SK-N-SH treated with all-trans-retinoic acid at 6 μM for 48 hours (cell line): ENCODE results near the gene OTUB1.
A peak's percentile ranks its signal among the peaks of the same experiment; 100 is the strongest.

Experiments
- ATAC-seq: fragments of 200-7000 bp; cut with Tn5 transposase; 3 replicates; pipeline ENCODE4 v1.9.1; 2020; ENCODE audit warnings: mild to moderate bottlenecking, moderate library complexity
- ARNTL ChIP-seq: fragments of 450-650 bp; formaldehyde crosslinking; IDR thresholded peaks from 2 replicates; pipeline ENCODE4 v1.5.0; 2020; ENCODE audit warnings: low read depth, mild to moderate bottlenecking, moderate library complexity, borderline replicate concordance
- BACH2 ChIP-seq: fragments of 250-450 bp; sonication (Bioruptor Pico); IDR thresholded peaks from 2 replicates; pipeline ENCODE4 v1.9.0; 2021; ENCODE audit warnings: mild to moderate bottlenecking, borderline replicate concordance
- CSDC2 ChIP-seq: fragments of 250-450 bp; sonication (Bioruptor Pico); IDR thresholded peaks from 2 replicates; pipeline ENCODE4 v1.5.0; 2020; ENCODE audit warnings: mild to moderate bottlenecking, moderate library complexity
- ESRRG ChIP-seq: fragments of 250-450 bp; sonication (Bioruptor Pico); IDR thresholded peaks from 2 replicates; pipeline ENCODE4 v1.6.1; 2021; ENCODE audit warnings: mild to moderate bottlenecking
- GLIS3 ChIP-seq: fragments of 250-450 bp; sonication (Bioruptor Pico); IDR thresholded peaks from 2 replicates; pipeline ENCODE4 v1.5.0; 2020; ENCODE audit warnings: mild to moderate bottlenecking, moderate library complexity
- ISL1 ChIP-seq: fragments of 250-450 bp; sonication (Bioruptor Pico); IDR thresholded peaks from 2 replicates; pipeline ENCODE4 v2.1.2; 2022; ENCODE audit warnings: mild to moderate bottlenecking, moderate library complexity
- OSR1 ChIP-seq: fragments of 250-450 bp; sonication (Bioruptor Pico); IDR thresholded peaks from 2 replicates; pipeline ENCODE4 v1.8.0; 2022; ENCODE audit warnings: moderate library complexity, mild to moderate bottlenecking, inconsistent platforms
- PPARA ChIP-seq: fragments of 250-450 bp; sonication (Bioruptor Pico); IDR thresholded peaks from 2 replicates; pipeline ENCODE4 v1.5.0; 2020; ENCODE audit warnings: mild to moderate bottlenecking, borderline replicate concordance
- RARB ChIP-seq: fragments of 250-450 bp; sonication (Bioruptor Pico); IDR thresholded peaks from 2 replicates; pipeline ENCODE4 v1.8.0; 2021; ENCODE audit warnings: mild to moderate bottlenecking, moderate library complexity
- SNAI2 ChIP-seq: fragments of 250-450 bp; sonication (Bioruptor Pico); IDR thresholded peaks from 2 replicates; pipeline ENCODE4 v1.5.0; 2020; ENCODE audit warnings: mild to moderate bottlenecking, moderate library complexity
- TCF4 ChIP-seq: fragments of 250-450 bp; sonication (Bioruptor Pico); IDR thresholded peaks from 2 replicates; pipeline ENCODE4 v1.8.0; 2021; ENCODE audit warnings: mild to moderate bottlenecking, moderate library complexity, borderline replicate concordance
- TOX ChIP-seq: fragments of 250-450 bp; sonication (Bioruptor Pico); IDR thresholded peaks from 2 replicates; pipeline ENCODE4 v1.8.0; 2021; ENCODE audit warnings: mild to moderate bottlenecking, moderate library complexity, borderline replicate concordance
- ZC3H10 ChIP-seq: fragments of 250-450 bp; sonication (Bioruptor Pico); IDR thresholded peaks from 2 replicates; pipeline ENCODE4 v1.5.1; 2021; ENCODE audit warnings: mild to moderate bottlenecking, moderate library complexity
- ZFP3 ChIP-seq: fragments of 250-450 bp; sonication (Bioruptor Pico); IDR thresholded peaks from 2 replicates; pipeline ENCODE4 v1.5.0; 2020; ENCODE audit warnings: mild to moderate bottlenecking, moderate library complexity
- ZFP30 ChIP-seq: fragments of 450-650 bp; formaldehyde crosslinking; IDR thresholded peaks from 2 replicates; pipeline ENCODE4 v1.5.0; 2022; ENCODE audit warnings: mild to moderate bottlenecking, moderate library complexity
- ZNF565 ChIP-seq: fragments of 450-650 bp; formaldehyde crosslinking; conservative IDR thresholded peaks from 2 replicates; pipeline ENCODE4 v1.5.0; 2020; ENCODE audit warnings: low read depth, mild to moderate bottlenecking, moderate library complexity
- ZNF70 ChIP-seq: fragments of 450-650 bp; formaldehyde crosslinking; IDR thresholded peaks from 2 replicates; pipeline ENCODE4 v1.5.0; 2020; ENCODE audit warnings: mild to moderate bottlenecking, moderate library complexity
- ZNF8 ChIP-seq: fragments of 450-650 bp; formaldehyde crosslinking; IDR thresholded peaks from 2 replicates; pipeline ENCODE4 v1.5.0; 2020; ENCODE audit warnings: mild to moderate bottlenecking, moderate library complexity
- TF ChIP-seq, protein P1 (sequence below): fragments of 250-450 bp; sonication (Bioruptor Pico); IDR thresholded peaks from 2 replicates; pipeline ENCODE4 v1.8.0; 2021; ENCODE audit warnings: low read depth, mild to moderate bottlenecking, moderate library complexity, borderline replicate concordance
- TF ChIP-seq, protein P2 (sequence below): fragments of 250-450 bp; sonication (Bioruptor Pico); IDR thresholded peaks from 2 replicates; pipeline ENCODE4 v1.5.1; 2021; ENCODE audit warnings: mild to moderate bottlenecking, moderate library complexity
- TF ChIP-seq, protein P3 (sequence below): fragments of 250-450 bp; sonication (Bioruptor Pico); IDR thresholded peaks from 2 replicates; pipeline ENCODE4 v1.8.0; 2020; ENCODE audit warnings: mild to moderate bottlenecking, moderate library complexity, borderline replicate concordance
- TF ChIP-seq, protein P4 (sequence below): fragments of 250-450 bp; sonication (Bioruptor Pico); IDR thresholded peaks from 2 replicates; pipeline ENCODE4 v1.5.1; 2020; ENCODE audit warnings: low read depth, mild to moderate bottlenecking, moderate library complexity
- TF ChIP-seq, protein P5 (sequence below): fragments of 250-450 bp; sonication (Bioruptor Pico); IDR thresholded peaks from 2 replicates; pipeline ENCODE4 v1.5.0; 2020; ENCODE audit warnings: mild to moderate bottlenecking, moderate library complexity

The OTUB1 gene

DNA sequence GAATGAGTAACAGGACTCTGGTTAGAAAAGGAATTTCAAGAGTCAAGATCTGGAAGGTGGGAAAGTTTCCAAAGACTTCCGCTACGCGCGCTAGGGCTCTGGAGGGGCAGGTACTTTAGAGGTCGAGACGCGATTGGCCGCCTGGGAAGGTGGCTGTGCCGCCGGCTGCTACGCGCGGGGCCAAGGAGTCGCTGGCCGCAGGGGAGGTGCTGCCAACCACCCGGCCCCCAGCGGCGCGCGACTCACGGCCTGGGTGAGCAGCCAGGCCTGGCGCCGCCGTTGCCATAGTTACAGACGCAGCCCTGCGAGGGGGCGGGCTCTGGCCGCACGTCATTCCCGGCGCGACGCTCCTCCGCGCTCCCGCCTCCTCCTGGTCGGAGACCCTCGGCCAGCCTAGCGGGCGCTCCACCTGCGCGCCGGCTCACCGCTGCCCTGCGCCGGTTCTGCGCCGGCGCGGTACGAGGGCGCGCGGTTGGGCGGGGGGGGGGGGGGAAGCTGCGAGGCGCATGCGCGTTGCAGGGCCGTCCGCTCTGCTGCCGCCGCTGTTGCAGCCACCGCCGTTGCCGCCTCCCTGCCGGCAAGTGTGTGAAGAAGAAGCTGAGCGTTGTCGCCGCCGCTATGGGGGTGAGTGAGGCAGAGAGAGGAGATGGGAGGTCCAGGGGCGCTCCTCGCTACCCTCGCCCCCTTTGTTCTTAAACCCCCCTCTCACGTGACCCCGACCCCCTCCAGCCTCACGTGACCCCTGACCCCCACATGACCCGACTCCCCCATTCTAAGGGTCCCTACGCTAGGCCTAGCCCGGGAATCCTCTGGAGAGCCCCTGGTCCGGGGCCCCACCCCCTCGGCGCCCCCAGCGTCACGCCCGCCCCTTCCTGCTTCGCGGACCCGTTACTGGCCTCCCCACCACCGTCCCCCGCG lies 47.5 kb upstream of the OTUB1 start, which contains the start of gene NAA40:
Gene NAA40, plus strand, starts transcription at position 524 of the 918 bp plus-strand sequence. Its CDS starts 95 bp downstream, at position 619.
- ATAC-seq, result peak; percentile 94
- TF ChIP-seq ZNF8 (no peak), RARB (CRISPR knock-in tag) (no peak), TOX (no peak), TCF4 (CRISPR knock-in tag) (no peak), OSR1 (no peak), ISL1 (CRISPR knock-in tag) (no peak), PPARA (CRISPR knock-in tag) (no peak), ZNF565 (no peak), CSDC2 (CRISPR knock-in tag) (no peak), GLIS3 (CRISPR knock-in tag) (no peak), ZFP3 (CRISPR knock-in tag) (no peak), ZC3H10 (CRISPR knock-in tag) (no peak), SNAI2 (CRISPR knock-in tag) (no peak), ARNTL (CRISPR knock-in tag) (no peak), ESRRG (no peak), BACH2 (no peak)
- TF ChIP-seq, protein P1, sequence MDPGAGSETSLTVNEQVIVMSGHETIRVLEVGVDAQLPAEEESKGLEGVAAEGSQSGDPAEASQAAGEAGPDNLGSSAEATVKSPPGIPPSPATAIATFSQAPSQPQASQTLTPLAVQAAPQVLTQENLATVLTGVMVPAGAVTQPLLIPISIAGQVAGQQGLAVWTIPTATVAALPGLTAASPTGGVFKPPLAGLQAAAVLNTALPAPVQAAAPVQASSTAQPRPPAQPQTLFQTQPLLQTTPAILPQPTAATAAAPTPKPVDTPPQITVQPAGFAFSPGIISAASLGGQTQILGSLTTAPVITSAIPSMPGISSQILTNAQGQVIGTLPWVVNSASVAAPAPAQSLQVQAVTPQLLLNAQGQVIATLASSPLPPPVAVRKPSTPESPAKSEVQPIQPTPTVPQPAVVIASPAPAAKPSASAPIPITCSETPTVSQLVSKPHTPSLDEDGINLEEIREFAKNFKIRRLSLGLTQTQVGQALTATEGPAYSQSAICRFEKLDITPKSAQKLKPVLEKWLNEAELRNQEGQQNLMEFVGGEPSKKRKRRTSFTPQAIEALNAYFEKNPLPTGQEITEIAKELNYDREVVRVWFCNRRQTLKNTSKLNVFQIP (CRISPR knock-in tag), result no peak
- TF ChIP-seq, protein P2, sequence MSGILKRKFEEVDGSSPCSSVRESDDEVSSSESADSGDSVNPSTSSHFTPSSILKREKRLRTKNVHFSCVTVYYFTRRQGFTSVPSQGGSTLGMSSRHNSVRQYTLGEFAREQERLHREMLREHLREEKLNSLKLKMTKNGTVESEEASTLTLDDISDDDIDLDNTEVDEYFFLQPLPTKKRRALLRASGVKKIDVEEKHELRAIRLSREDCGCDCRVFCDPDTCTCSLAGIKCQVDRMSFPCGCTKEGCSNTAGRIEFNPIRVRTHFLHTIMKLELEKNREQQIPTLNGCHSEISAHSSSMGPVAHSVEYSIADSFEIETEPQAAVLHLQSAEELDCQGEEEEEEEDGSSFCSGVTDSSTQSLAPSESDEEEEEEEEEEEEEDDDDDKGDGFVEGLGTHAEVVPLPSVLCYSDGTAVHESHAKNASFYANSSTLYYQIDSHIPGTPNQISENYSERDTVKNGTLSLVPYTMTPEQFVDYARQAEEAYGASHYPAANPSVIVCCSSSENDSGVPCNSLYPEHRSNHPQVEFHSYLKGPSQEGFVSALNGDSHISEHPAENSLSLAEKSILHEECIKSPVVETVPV (CRISPR knock-in tag), result no peak
- TF ChIP-seq, protein P3, sequence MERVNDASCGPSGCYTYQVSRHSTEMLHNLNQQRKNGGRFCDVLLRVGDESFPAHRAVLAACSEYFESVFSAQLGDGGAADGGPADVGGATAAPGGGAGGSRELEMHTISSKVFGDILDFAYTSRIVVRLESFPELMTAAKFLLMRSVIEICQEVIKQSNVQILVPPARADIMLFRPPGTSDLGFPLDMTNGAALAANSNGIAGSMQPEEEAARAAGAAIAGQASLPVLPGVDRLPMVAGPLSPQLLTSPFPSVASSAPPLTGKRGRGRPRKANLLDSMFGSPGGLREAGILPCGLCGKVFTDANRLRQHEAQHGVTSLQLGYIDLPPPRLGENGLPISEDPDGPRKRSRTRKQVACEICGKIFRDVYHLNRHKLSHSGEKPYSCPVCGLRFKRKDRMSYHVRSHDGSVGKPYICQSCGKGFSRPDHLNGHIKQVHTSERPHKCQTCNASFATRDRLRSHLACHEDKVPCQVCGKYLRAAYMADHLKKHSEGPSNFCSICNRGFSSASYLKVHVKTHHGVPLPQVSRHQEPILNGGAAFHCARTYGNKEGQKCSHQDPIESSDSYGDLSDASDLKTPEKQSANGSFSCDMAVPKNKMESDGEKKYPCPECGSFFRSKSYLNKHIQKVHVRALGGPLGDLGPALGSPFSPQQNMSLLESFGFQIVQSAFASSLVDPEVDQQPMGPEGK (CRISPR knock-in tag), result no peak
- TF ChIP-seq, protein P4, sequence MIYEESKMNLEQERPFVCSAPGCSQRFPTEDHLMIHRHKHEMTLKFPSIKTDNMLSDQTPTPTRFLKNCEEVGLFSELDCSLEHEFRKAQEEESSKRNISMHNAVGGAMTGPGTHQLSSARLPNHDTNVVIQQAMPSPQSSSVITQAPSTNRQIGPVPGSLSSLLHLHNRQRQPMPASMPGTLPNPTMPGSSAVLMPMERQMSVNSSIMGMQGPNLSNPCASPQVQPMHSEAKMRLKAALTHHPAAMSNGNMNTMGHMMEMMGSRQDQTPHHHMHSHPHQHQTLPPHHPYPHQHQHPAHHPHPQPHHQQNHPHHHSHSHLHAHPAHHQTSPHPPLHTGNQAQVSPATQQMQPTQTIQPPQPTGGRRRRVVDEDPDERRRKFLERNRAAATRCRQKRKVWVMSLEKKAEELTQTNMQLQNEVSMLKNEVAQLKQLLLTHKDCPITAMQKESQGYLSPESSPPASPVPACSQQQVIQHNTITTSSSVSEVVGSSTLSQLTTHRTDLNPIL (CRISPR knock-in tag), result no peak

DNA sequence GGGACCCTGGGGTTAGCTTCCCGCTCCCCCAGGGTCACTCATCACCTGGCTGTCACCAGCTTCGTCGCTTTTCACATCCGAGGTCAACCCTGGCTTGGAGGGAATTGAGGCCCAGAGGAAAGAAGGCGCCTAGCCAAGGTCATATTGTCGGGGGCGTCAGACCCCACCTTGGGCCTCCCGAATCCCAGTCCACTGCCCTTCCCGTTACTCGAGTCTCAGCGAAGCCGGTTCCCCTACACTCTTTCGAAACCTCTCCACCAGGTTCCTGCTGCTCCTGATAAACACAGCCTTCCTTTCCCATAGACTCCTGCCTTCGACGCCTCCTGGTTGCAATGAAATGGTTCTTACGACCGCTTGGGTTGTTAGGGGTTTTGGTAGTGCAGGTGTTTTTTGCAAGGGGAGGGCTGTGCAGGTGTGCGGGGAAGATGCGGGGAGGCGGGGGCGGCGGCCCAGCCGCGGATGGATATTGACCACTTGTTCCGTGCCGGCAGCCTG lies 46.8 kb upstream of the OTUB1 start:
- peak; percentile 11; the same call in 2 of the 3 replicates for ATAC-seq
- TF ChIP-seq PPARA (CRISPR knock-in tag) (no peak), ESRRG (no peak)
- TF ChIP-seq, all 23 proteins: peak for 0

DNA sequence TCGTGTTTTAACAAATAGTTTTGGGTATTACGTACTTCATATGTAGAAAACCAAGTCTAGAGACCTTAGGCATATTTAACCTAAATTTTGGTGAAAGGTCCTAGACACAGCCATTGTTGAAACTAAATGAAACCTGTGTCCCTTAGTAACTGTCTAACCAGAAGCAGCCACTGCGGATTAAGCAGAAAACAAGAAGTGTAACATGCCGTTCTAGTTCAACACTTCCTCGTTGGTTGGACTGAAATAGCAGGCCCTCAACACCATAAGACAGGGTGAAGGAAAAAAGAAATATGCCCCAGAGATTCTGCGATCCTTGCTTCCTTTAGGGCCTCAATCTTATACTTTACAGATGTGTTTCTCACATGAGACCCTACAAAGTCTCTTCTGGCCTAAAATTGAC lies 45.5 kb upstream of the OTUB1 start:
- no peak for ATAC-seq
- TF ChIP-seq ESRRG, result no peak
- TF ChIP-seq ZNF565, result no peak
- TF ChIP-seq PPARA (CRISPR knock-in tag), result no peak
- no peak for TF ChIP-seq ZFP3 (CRISPR knock-in tag)
- TF ChIP-seq OSR1, result no peak
- TF ChIP-seq, protein P5, sequence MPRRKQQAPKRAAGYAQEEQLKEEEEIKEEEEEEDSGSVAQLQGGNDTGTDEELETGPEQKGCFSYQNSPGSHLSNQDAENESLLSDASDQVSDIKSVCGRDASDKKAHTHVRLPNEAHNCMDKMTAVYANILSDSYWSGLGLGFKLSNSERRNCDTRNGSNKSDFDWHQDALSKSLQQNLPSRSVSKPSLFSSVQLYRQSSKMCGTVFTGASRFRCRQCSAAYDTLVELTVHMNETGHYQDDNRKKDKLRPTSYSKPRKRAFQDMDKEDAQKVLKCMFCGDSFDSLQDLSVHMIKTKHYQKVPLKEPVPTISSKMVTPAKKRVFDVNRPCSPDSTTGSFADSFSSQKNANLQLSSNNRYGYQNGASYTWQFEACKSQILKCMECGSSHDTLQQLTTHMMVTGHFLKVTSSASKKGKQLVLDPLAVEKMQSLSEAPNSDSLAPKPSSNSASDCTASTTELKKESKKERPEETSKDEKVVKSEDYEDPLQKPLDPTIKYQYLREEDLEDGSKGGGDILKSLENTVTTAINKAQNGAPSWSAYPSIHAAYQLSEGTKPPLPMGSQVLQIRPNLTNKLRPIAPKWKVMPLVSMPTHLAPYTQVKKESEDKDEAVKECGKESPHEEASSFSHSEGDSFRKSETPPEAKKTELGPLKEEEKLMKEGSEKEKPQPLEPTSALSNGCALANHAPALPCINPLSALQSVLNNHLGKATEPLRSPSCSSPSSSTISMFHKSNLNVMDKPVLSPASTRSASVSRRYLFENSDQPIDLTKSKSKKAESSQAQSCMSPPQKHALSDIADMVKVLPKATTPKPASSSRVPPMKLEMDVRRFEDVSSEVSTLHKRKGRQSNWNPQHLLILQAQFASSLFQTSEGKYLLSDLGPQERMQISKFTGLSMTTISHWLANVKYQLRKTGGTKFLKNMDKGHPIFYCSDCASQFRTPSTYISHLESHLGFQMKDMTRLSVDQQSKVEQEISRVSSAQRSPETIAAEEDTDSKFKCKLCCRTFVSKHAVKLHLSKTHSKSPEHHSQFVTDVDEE, result no peak
- TF ChIP-seq ZNF8, result no peak
- no peak for TF ChIP-seq CSDC2 (CRISPR knock-in tag)
- TF ChIP-seq SNAI2 (CRISPR knock-in tag), result no peak
- TF ChIP-seq ISL1 (CRISPR knock-in tag), result no peak
- no peak for TF ChIP-seq GLIS3 (CRISPR knock-in tag)
- TF ChIP-seq ZNF70, result no peak
- TF ChIP-seq ARNTL (CRISPR knock-in tag), result no peak
- TF ChIP-seq, protein P3 (CRISPR knock-in tag), result no peak
- no peak for TF ChIP-seq ZFP30 (CRISPR knock-in tag)
- TF ChIP-seq, protein P4 (CRISPR knock-in tag), result no peak
- TF ChIP-seq TCF4 (CRISPR knock-in tag), result no peak
